Activated naive CD4-positive, alpha-beta T cell treated with anti-CD3 and anti-CD28 coated beads, Interleukin-2, amount 10 ng/mL, durations not matched to agents 5 hours and 36 hours (primary cell): ENCODE measurements around the gene CDX2. TPM values are rescaled to one million over a fixed set of nuclear protein-coding genes. Genes with fewer than 3 reads are reported as not detected.

Experiments used
- total RNA-seq, 2 experiments: library from RNA; stranded (reverse); gene quantifications; one replicate each; pipeline ENCODE4 v1.2.3, GENCODE V29; 2021

The CDX2 gene, protein sequence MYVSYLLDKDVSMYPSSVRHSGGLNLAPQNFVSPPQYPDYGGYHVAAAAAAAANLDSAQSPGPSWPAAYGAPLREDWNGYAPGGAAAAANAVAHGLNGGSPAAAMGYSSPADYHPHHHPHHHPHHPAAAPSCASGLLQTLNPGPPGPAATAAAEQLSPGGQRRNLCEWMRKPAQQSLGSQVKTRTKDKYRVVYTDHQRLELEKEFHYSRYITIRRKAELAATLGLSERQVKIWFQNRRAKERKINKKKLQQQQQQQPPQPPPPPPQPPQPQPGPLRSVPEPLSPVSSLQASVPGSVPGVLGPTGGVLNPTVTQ
- not detected for total RNA-seq

DNA sequence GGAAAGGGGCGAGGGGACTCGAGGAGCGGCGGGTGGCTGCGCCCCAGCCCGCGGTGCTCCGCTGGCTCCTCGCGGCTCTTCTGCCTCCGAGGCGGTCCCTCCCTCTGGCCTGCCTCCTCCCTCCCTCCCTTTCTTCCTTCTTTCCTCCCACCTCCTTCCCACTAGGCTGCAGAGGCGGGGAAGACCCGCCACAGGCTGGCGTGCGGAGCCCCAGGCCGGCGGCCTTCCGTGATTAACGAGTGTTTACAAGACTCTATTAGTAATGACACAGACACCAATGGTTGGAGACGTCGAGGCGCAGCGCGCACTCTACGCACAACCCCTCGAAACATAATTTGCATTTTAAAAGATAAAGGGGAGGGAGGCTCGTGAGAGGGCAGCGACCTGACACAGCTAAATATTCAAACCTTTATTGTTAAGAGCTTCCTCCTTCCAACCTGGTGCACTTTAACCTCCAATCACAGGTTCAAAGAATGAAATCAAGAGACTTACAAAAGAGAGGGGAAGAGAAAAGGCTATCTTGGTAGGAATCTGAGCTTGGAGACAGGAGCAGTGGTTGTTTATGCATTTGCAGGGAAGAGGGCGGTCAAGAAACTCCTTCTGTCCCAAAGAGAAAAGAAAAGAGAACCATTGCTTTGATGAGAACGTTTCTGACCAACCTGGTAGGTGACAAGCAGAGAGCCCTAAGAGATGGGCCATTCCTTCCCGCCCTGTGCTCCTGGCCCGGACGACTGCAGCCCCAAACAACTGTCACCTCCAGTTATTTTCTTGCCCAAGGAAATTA, at the start of gene CDX2:
TSS of gene CDX2 (minus strand) at position 234 of the 784 bp plus-strand sequence. CDS start 309 bp downstream, outside the sequence.

DNA sequence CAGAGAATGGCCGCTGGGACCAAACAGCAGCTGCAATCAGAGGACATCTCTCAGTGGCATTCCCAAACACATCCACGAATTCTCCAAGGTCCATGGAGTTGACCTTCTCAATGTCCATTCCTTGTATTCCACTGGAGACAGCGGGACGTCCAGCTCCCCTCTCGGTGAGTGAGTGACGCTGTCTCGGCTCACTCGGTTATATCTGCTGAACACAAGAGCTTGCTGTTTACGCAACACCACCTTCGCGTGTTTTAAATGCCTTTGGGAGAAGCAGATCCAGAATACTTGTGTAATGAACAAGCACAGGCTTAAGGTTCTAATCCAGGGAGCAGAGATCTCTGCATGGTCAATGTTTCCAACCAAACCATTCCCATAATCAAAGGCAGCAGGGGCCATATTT, 19.4 kb upstream of the CDX2 start, which contains the start of gene URAD:
TSS of gene URAD (minus strand) at position 174 of the 400 bp plus-strand sequence. CDS start at position 118, 56 bp downstream.

DNA sequence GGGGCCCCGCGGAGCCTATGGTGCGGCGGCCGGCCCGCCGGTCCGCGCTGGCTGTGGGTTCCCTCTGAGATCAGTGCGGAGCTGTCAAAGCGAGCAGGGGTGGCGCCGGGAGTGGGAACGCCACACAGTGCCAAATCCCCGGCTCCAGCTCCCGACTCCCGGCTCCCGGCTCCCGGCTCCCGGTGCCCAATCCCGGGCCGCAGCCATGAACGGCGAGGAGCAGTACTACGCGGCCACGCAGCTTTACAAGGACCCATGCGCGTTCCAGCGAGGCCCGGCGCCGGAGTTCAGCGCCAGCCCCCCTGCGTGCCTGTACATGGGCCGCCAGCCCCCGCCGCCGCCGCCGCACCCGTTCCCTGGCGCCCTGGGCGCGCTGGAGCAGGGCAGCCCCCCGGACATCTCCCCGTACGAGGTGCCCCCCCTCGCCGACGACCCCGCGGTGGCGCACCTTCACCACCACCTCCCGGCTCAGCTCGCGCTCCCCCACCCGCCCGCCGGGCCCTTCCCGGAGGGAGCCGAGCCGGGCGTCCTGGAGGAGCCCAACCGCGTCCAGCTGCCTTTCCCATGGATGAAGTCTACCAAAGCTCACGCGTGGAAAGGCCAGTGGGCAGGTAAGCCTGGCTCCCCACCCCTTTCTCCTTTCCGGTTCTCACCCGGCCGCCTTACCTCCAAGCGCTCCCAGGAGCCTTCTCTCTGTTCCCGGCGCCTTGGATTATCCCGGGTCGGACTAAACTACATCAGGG, 49.0 kb downstream of the CDX2 start, which contains the start of gene PDX1:
TSS of gene PDX1 (plus strand) at position 67 of the 743 bp plus-strand sequence. CDS start at position 206, 139 bp downstream.

Other genes with a start within 250 kb of the CDX2 start
- not detected for gene GSX1, start 176.8 kb downstream of the CDX2 start, total RNA-seq
- gene PDX1, start 49.3 kb downstream of the CDX2 start, total RNA-seq = not detected
- gene URAD, start 19.4 kb upstream of the CDX2 start, total RNA-seq = not detected
- gene FLT3, start 131.3 kb upstream of the CDX2 start, total RNA-seq = not detected
- 10 to 100 TPM; 45.3 to 46.3 TPM for gene PAN3, start 169.2 kb upstream of the CDX2 start, total RNA-seq